AG09309 (cell line): ENCODE results near the gene FADS2.

ENCODE experiments used
- DNase-seq: peaks from one replicate; pipeline ENCODE4 v3.0.0-alpha.2; 2010; ENCODE audit warnings: low read depth
- H3K4me3 ChIP-seq: 2 replicates; pipeline ENCODE4 v1.5.1; 2011; ENCODE audit warnings: mild to moderate bottlenecking, low read depth, low read length, moderate library complexity; ENCODE audit not compliant: control insufficient read depth
- TF ChIP-seq, protein P1 (sequence below): IDR thresholded peaks from 2 replicates; pipeline ENCODE4 v1.5.1; 2011; ENCODE audit warnings: mild to moderate bottlenecking, low read depth, low read length, inconsistent platforms; ENCODE audit not compliant: insufficient read depth, control insufficient read depth; ENCODE audit errors: missing control alignments

Gene FADS2

DNA sequence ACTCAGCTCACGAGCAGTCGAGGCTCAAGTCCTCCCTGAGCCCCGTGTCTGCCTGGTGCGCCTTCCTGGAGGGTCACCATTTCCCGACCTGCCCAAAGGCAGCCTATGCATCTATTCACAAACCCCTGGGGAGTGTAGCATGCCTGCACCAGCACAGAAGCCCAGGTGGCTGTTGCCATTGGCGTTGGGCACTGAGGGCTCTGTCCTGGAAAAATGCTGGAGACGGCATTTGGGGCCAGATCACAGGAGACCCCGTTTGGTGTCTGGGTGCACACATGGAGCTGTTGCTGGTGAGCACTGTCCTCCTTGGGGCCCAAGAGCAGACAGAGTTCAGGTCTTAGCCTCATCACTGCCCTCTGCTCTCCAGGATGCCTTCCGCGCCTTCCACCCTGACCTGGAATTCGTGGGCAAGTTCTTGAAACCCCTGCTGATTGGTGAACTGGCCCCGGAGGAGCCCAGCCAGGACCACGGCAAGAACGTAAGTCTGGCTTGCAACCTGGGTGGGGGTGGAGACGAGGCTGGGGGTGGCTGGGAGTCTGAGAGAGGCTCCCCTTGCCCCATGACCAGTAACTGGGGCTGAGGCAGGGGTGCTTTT, 9.4 kb downstream of the FADS2 start:
- no peak for DNase-seq
- TF ChIP-seq, protein P1, sequence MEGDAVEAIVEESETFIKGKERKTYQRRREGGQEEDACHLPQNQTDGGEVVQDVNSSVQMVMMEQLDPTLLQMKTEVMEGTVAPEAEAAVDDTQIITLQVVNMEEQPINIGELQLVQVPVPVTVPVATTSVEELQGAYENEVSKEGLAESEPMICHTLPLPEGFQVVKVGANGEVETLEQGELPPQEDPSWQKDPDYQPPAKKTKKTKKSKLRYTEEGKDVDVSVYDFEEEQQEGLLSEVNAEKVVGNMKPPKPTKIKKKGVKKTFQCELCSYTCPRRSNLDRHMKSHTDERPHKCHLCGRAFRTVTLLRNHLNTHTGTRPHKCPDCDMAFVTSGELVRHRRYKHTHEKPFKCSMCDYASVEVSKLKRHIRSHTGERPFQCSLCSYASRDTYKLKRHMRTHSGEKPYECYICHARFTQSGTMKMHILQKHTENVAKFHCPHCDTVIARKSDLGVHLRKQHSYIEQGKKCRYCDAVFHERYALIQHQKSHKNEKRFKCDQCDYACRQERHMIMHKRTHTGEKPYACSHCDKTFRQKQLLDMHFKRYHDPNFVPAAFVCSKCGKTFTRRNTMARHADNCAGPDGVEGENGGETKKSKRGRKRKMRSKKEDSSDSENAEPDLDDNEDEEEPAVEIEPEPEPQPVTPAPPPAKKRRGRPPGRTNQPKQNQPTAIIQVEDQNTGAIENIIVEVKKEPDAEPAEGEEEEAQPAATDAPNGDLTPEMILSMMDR: no peak
- H3K4me3 ChIP-seq: no peak overlapping the region

DNA sequence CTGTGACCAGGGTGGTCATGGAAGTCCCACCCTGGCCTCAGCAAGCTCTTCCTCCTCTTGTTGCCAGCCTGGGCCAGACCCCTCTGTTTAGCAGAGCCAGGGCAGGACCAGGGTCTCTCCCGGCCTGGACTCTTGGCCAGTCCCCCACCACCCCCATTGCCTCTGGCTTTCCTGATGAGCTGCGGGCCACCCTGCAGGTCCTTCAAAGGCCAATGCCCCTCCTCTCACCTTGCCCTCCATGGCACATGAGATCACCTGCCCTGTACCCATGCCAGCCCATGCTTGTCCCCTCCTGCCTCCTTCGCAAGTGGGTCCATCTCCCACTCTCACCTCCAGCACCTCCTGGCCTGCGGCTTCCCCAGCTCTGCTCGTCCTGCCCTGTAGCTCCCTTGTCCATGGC, 10.4 kb downstream of the FADS2 start:
- TF ChIP-seq, protein P1: no peak
- DNase-seq: no peak
- H3K4me3 ChIP-seq: no peak overlapping the region

DNA sequence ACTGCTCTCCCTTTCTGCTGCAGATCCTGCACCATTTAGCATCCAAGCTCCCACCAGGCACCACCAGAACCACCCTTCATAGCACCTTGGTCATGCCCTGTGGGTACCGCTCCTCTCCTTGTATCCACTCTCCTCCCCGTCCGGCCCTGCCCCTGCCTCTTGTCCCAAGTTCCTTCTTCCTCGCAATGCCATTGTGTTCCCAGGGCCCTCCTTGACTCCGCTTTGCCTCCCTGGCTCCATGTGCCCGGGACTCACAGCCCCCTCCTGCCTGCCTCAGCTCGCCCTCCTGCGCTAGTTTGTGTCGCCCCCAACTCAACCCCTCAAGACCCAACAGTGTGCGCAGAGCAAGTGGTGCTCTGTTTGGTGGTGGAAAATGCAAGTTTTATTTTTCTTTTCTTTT, 10.8 kb downstream of the FADS2 start:
- no peak overlapping the region for H3K4me3 ChIP-seq
- TF ChIP-seq, protein P1: no peak

DNA sequence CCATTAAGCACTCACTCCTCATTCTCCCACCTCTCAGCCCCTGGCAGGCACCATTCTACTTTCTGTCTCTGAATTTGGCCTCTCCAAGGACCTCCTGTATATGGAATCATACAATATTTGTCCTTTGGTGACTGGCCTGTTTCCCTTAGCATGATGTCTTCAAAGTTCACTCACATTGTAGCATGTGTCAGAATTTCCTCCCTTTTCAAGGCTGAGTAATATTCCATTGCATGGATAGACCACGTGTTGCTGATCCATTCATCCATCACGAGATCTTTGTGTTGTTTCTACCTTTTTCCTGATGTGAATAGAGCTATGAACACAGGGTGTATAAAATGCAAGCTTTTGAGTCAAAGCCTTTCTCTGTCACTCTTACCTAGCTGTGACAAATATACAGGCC, 11.6 kb downstream of the FADS2 start:
- TF ChIP-seq, protein P1: no peak
- H3K4me3 ChIP-seq: no peak overlapping the region
- DNase-seq: no peak

More for the DNA sequence above, 10.8 kb downstream of the FADS2 start:
- no peak for DNase-seq

DNA sequence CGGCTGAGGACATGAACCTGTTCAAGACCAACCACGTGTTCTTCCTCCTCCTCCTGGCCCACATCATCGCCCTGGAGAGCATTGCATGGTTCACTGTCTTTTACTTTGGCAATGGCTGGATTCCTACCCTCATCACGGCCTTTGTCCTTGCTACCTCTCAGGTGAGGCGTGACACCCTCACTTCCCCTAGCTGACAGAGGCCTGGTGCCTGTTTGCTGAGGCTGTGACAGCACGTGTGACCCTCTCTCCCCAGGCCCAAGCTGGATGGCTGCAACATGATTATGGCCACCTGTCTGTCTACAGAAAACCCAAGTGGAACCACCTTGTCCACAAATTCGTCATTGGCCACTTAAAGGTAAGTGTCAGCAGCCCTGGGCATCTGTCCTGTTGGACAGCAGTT, 12.3 kb downstream of the FADS2 start:
- TF ChIP-seq, protein P1: no peak
- no peak for DNase-seq
- H3K4me3 ChIP-seq: no peak overlapping the region

DNA sequence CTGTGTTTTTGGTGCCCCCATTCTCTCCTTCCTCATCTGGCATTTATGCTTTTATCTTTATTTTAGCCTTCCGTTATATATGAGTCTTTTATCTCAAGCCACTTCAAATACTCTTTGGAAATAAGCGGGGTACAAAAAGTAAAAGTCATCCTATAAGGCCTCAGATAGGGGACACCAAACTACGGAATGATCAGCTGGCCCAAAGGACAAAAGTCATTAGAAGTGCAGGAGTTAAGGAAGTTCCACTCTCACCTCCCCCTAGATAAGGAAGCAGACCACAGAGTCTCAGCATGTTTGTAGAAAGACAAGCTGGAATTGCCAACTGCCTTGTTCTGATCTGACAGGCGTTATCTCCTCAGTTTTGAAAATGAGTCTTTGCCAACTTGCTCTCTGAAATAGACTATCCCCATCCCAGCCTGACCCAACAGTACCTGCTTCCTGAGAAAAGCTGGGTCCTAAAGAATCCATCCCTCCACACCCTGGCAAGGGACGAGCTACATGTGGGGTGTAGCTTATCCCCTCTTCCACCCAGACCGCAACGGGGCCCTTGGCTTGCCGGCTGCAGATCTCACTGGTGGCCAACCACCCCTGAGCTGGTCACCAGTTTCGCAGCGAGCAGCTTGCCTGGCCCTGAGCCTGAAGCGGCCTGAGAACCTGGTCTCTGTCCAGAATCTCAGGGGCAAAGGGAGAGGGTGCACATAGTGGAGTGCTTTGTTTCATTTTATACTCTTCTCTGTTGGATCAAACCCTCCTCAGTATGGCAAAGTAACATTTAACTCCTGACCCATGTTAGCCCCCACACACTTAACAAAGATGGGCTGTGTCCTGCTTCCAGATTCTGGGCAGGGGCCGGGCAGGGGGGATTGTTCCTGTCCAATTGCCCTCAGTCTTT, 13.8 kb downstream of the FADS2 start:
- TF ChIP-seq, protein P1: no peak
- no peak for DNase-seq
- H3K4me3 ChIP-seq: no peak overlapping the region
